Fibroblast of lung (primary cell): ENCODE measurements around the gene ANKRD44. TPM values are rescaled to one million over a fixed set of nuclear protein-coding genes. Genes with fewer than 3 reads are reported as not detected.

Experiments
- DNase-seq, 2 donors: peaks; one replicate each; pipeline versions ENCODE4 v3.0.0 to v3.0.0-alpha.2; 2010; ENCODE audit warnings: low read depth in 2 of 2
- H2AFZ ChIP-seq: 2 replicates; pipeline ENCODE4 v1.5.1; 2012; ENCODE audit warnings: low read length, control low read depth, inconsistent platforms
- H3K27ac ChIP-seq: 2 replicates; pipeline ENCODE4 v1.5.1; 2011; ENCODE audit warnings: low read length, control low read depth; ENCODE audit not compliant: insufficient read depth
- H3K27me3 ChIP-seq: 2 replicates; pipeline ENCODE4 v1.5.1; 2011; ENCODE audit warnings: mild to moderate bottlenecking, low read length; ENCODE audit not compliant: control insufficient read depth, insufficient read depth
- H3K36me3 ChIP-seq: 2 replicates; pipeline ENCODE4 v1.5.1; 2011; ENCODE audit warnings: low read length; ENCODE audit not compliant: control insufficient read depth, insufficient read depth
- H3K4me1 ChIP-seq: 2 replicates; pipeline ENCODE4 v1.5.1; 2011; ENCODE audit warnings: low read length; ENCODE audit not compliant: control insufficient read depth, insufficient read depth; ENCODE audit errors: extremely low read depth
- H3K4me2 ChIP-seq: 2 replicates; pipeline ENCODE4 v1.5.1; 2011; ENCODE audit warnings: low read length, control low read depth; ENCODE audit not compliant: insufficient read depth; ENCODE audit errors: extremely low read depth
- H3K4me3 ChIP-seq, 4 experiments: fragments of 200-600 bp in 1 of 4; sonication (generic) in 1 of 4; replicated peaks in 1 of 4; 2 replicates each; pipeline ENCODE4 v1.5.1; 2011 to 2016; ENCODE audit warnings: low read length in 4 of 4, low read depth in 3 of 4, mild to moderate bottlenecking in 3 of 4, control low read depth in 2 of 4, inconsistent platforms in 1 of 4, mixed read lengths in 1 of 4; ENCODE audit not compliant: insufficient read depth in 1 of 4; ENCODE audit errors: control extremely low read depth in 1 of 4
- H3K79me2 ChIP-seq: 2 replicates; pipeline ENCODE4 v1.5.1; 2012; ENCODE audit warnings: mild to moderate bottlenecking, low read length, inconsistent platforms; ENCODE audit not compliant: control insufficient read depth, insufficient read depth
- H3K9ac ChIP-seq: 2 replicates; pipeline ENCODE4 v1.5.1; 2011; ENCODE audit warnings: mild to moderate bottlenecking, low read length, control low read depth; ENCODE audit not compliant: insufficient read depth
- H3K9me3 ChIP-seq: 2 replicates; pipeline ENCODE4 v1.5.1; 2012; ENCODE audit warnings: low read depth, low read length; ENCODE audit not compliant: control insufficient read depth, insufficient read depth
- H4K20me1 ChIP-seq: 2 replicates; pipeline ENCODE4 v1.5.1; 2011; ENCODE audit warnings: low read length; ENCODE audit not compliant: control insufficient read depth, insufficient read depth; ENCODE audit errors: extremely low read depth
- EZH2 ChIP-seq: IDR thresholded peaks from 2 replicates; pipeline ENCODE4 v1.5.1; 2012; ENCODE audit warnings: low read length, control low read depth, mild to moderate bottlenecking; ENCODE audit errors: missing control alignments
- polyA plus RNA-seq, 2 donors: library from polyadenylated mRNA; depleted of rRNA in 1 of 2; stranded (reverse) in 1 of 2; unstranded in 1 of 2; fragments of >200 nt; gene quantifications; 2 replicates each; pipeline ENCODE4 v1.2.1, GENCODE V29; 2011 to 2012; ENCODE audit warnings: missing spikeins in 1 of 2
- total RNA-seq: library from RNA; depleted of rRNA; stranded (reverse); fragments of >200 nt; gene quantifications from 2 replicates; pipeline ENCODE4 v1.2.1, GENCODE V29; 2014
- TF ChIP-seq, protein P1 (sequence below), 2 donors: IDR thresholded peaks in 1 of 2; conservative IDR thresholded peaks in 1 of 2; 1 replicate in 1 of 2; 2 replicates in 1 of 2; pipeline ENCODE4 v1.5.1; 2011 to 2012; ENCODE audit warnings: low read length in 2 of 2, control low read depth in 1 of 2, inconsistent platforms in 1 of 2, low read depth in 1 of 2, mild to moderate bottlenecking in 1 of 2

ANKRD44 gene
- total and polyA plus RNA-seq, 2 donors (not counting 1 experiment from before 2014, with no cell fraction given), result 7.6 to 9.7 TPM

DNA sequence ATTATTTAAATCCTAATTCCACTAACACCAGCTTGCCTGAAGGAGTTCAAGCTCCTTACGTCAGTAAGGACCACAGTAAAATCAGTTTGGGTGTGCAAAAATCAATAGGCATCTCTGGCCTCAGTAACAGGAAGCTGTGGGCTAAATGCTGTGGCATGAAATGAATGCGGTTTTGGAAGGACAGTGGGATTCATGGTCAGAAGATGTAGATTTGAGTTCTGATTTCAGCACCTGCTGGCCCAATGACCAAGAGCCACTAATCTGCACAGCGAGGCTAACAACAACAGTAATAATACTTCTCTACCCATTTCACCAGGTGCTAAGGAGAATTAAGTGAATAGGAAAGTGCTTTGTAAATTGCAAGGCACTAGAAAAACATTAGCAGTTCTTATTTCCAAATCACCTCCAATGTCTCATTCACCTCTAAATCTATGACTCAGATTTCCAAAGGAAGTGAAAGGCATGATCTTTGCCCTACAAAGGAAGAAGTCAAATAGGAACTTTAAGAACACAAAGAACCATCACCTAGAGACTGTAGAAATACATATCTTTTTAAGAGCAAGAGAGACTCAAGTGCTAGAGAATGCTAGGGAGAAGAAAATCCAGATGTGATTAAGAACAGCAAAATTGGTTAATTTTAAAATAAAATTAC lies 172.6 kb downstream of the ANKRD44 start:
- Histone ChIP-seq H3K4me3 (no peak overlapping the region), H3K9ac (no peak overlapping the region), H3K27ac (no peak overlapping the region), H3K4me2 (peak overlapping the region; percentile 32), H2AFZ (no peak overlapping the region), H3K9me3 (no peaks in the 10 kb centered on the region), H3K36me3 (no peaks in the 10 kb centered on the region), H3K79me2 (no peaks in the 10 kb centered on the region), H4K20me1 (no peaks in the 10 kb centered on the region), H3K4me1 (peaks cover 8% of the 10 kb centered on the region), H3K27me3 (no peaks in the 10 kb centered on the region)
- peak; percentile 11 to 63 for DNase-seq
- TF ChIP-seq, protein P1, sequence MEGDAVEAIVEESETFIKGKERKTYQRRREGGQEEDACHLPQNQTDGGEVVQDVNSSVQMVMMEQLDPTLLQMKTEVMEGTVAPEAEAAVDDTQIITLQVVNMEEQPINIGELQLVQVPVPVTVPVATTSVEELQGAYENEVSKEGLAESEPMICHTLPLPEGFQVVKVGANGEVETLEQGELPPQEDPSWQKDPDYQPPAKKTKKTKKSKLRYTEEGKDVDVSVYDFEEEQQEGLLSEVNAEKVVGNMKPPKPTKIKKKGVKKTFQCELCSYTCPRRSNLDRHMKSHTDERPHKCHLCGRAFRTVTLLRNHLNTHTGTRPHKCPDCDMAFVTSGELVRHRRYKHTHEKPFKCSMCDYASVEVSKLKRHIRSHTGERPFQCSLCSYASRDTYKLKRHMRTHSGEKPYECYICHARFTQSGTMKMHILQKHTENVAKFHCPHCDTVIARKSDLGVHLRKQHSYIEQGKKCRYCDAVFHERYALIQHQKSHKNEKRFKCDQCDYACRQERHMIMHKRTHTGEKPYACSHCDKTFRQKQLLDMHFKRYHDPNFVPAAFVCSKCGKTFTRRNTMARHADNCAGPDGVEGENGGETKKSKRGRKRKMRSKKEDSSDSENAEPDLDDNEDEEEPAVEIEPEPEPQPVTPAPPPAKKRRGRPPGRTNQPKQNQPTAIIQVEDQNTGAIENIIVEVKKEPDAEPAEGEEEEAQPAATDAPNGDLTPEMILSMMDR (conservative IDR thresholded peaks at IDR 0.05 in 1 of 2, IDR thresholded peaks at IDR 0.05 in 1 of 2; ENCODE audit: low read depth in 1 of 2, low read length in 2 of 2), result no peak
- no peak for TF ChIP-seq EZH2

DNA sequence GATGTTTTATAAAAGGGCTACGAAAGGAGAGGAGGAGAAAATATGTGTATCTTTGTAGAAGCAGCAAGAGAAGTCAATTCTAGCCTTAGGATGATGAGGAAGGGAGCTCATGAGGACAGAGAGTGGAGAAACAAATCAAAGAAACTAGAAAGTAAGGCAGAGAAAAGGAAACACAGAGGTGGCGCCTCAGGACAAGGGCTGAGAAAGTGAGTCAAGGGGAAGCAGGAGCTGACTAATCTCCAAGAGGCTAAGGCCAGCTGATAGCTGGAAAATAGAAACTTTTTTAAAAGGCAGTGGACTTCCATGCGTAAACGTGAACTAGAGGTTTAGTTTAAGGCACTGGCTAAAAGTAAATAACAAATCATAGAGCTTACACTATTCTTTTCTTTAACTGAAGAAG lies 173.3 kb downstream of the ANKRD44 start:
- no peak overlapping the region for H3K9ac ChIP-seq
- H3K4me1 ChIP-seq, result peaks cover 8% of the 10 kb centered on the region
- H2AFZ ChIP-seq, result no peak overlapping the region
- TF ChIP-seq, protein P1 (conservative IDR thresholded peaks at IDR 0.05 in 1 of 2, IDR thresholded peaks at IDR 0.05 in 1 of 2; ENCODE audit: low read depth in 1 of 2, low read length in 2 of 2), result no peak
- no peak for TF ChIP-seq EZH2
- H3K9me3 ChIP-seq, result no peaks in the 10 kb centered on the region
- H3K4me3 ChIP-seq, result no peak overlapping the region
- H3K4me2 ChIP-seq, result peak overlapping the region; percentile 32
- peak; percentile 39 to 77 for DNase-seq
- H3K27me3 ChIP-seq, result no peaks in the 10 kb centered on the region
- no peak overlapping the region for H3K27ac ChIP-seq
- no peaks in the 10 kb centered on the region for H3K79me2 ChIP-seq
- no peaks in the 10 kb centered on the region for H4K20me1 ChIP-seq
- no peaks in the 10 kb centered on the region for H3K36me3 ChIP-seq

DNA sequence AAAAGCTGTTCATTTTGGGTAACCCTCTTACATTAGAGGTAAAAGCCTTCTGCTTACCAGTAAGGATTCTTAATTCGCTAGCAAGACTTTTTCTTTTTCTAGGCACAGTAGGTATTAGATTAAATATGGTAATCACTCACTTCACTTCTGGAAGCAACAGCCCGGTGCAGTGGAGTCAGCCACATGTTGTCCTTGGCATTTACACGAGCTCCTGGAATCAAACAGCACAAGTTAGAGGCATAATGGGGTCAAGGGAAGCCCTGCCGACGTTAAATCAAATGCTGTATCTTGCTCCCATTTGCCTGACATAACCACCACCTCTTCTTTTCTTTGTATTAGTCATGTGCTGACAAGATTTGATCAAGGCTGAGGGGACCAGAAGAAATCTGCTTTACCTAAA lies 174.1 kb downstream of the ANKRD44 start:
- Histone ChIP-seq H3K4me1 (peaks cover 8% of the 10 kb centered on the region), H3K4me3 (no peak overlapping the region), H2AFZ (no peak overlapping the region), H3K36me3 (no peaks in the 10 kb centered on the region), H3K9ac (no peak overlapping the region), H3K4me2 (no peak overlapping the region), H4K20me1 (no peaks in the 10 kb centered on the region), H3K9me3 (no peaks in the 10 kb centered on the region), H3K79me2 (no peaks in the 10 kb centered on the region), H3K27ac (no peak overlapping the region), H3K27me3 (no peaks in the 10 kb centered on the region)
- no peak for TF ChIP-seq EZH2
- TF ChIP-seq, protein P1 (conservative IDR thresholded peaks at IDR 0.05 in 1 of 2, IDR thresholded peaks at IDR 0.05 in 1 of 2; ENCODE audit: low read depth in 1 of 2, low read length in 2 of 2), result no peak
- DNase-seq, result peak in 1 of 2 donors; percentile 44
